Measurements from ENCODE around the gene SPCS1.
A peak's percentile ranks its signal among the peaks of the same experiment; 100 is the strongest.
"Not testable (repeated sequence)": the region's sequence is repeated elsewhere in the genome, so short reads cannot be mapped to it uniquely, and the experiment has no call there.

The SPCS1 gene

GRCh38 chr3:52695798-52696671, 9.9 kb upstream of the SPCS1 start:
- DNase-seq: no peak

- DNase-seq: no peak
Measured at GRCh38 chr3:52696830-52697631, 8.9 kb upstream of the SPCS1 start.

GRCh38 chr3:52697632-52697965, 8.3 kb upstream of the SPCS1 start:
- no peak for DNase-seq

- DNase-seq: no peak
Measured at GRCh38 chr3:52703341-52703740, 2.6 kb upstream of the SPCS1 start.

GRCh38 chr3:52704611-52705437, 1.1 kb upstream of the SPCS1 start:
- peak; percentile 45 for DNase-seq

GRCh38 chr3:52705438-52705687, 543 bp upstream of the SPCS1 start:
- DNase-seq: no peak

GRCh38 chr3:52707585-52707984, 1.7 kb downstream of the SPCS1 start:
- no peak for DNase-seq

GRCh38 chr3:52710512-52710911, 4.6 kb downstream of the SPCS1 start:
- DNase-seq: no peak

- DNase-seq: no peak
Measured at GRCh38 chr3:52712291-52713212, 6.6 kb downstream of the SPCS1 start.

GRCh38 chr3:52714335-52715302, 8.7 kb downstream of the SPCS1 start:
- no peak for DNase-seq

- DNase-seq: no peak
Measured at GRCh38 chr3:52715714-52716305, 9.9 kb downstream of the SPCS1 start.

- no peak for DNase-seq
Measured at GRCh38 chr3:52719618-52720017, 13.7 kb downstream of the SPCS1 start.

- no peak for DNase-seq
Measured at GRCh38 chr3:52721002-52721729, 15.3 kb downstream of the SPCS1 start.

GRCh38 chr3:52721730-52722008, 15.8 kb downstream of the SPCS1 start:
- no peak for DNase-seq

GRCh38 chr3:52722491-52722890, 16.6 kb downstream of the SPCS1 start:
- DNase-seq: no peak

- DNase-seq: no peak
Measured at GRCh38 chr3:52723935-52724334, 18.0 kb downstream of the SPCS1 start.

GRCh38 chr3:52724511-52724910, 18.6 kb downstream of the SPCS1 start:
- no peak for DNase-seq

- DNase-seq: not testable (repeated sequence)
Measured at GRCh38 chr3:52728753-52729152, 22.8 kb downstream of the SPCS1 start.

- DNase-seq: no peak
Measured at GRCh38 chr3:52730681-52731080, 24.8 kb downstream of the SPCS1 start.

GRCh38 chr3:52731590-52731989, 25.7 kb downstream of the SPCS1 start:
- no peak for DNase-seq

All from DMS53 (cell line).